AG04450 (cell line): ENCODE results near the gene CDADC1. TPM values are rescaled to one million over a fixed set of nuclear protein-coding genes. Genes with fewer than 3 reads are reported as not detected.

Experiments used
- CTCF ChIA-PET: fragments of 300-600, 350-600 bp; formaldehyde crosslinking; extraction: SDS; loops from one replicate; lab custom pipeline; 2022; ENCODE audit warnings: antibody characterized with exemption, inconsistent platforms; lab: Charles Lee
- POLR2A ChIA-PET: fragments of 350-600 bp; formaldehyde crosslinking; extraction: SDS; loops from one replicate; lab custom pipeline; 2021; ENCODE audit warnings: antibody characterized with exemption, inconsistent platforms; lab: Yijun Ruan, JAX
- DNase-seq: peaks from one replicate; pipeline ENCODE4 v3.0.0-alpha.2; 2011; ENCODE audit warnings: low read depth, low spot score
- H3K27ac ChIP-seq: one replicate; pipeline ENCODE4 v1.5.1; 2012; ENCODE audit warnings: low read depth, low read length, control low read depth
- H3K27me3 ChIP-seq: one replicate; pipeline ENCODE4 v1.6.0; 2012; ENCODE audit warnings: low read length; ENCODE audit not compliant: control insufficient read depth, insufficient read depth
- H3K4me3 ChIP-seq: 2 replicates; pipeline ENCODE4 v1.5.1; 2011; ENCODE audit warnings: mild to moderate bottlenecking, low read depth, low read length, control low read depth
- H3K9me3 ChIP-seq: 2 replicates; pipeline ENCODE4 v1.5.1; 2012; ENCODE audit warnings: low read length; ENCODE audit not compliant: control insufficient read depth, insufficient read depth
- polyA plus RNA-seq: library from polyadenylated mRNA; depleted of rRNA; stranded (reverse); fragments of >200 nt; gene quantifications from 2 replicates; pipeline ENCODE4 v1.2.3, GENCODE V29; 2011
- TF ChIP-seq, protein P1 (sequence below): IDR thresholded peaks from 2 replicates; pipeline ENCODE4 v1.5.1; 2011; ENCODE audit warnings: low read depth, low read length, control low read depth, inconsistent platforms

Gene CDADC1
- polyA plus RNA-seq, 1 experiment = 6.4 TPM

DNA sequence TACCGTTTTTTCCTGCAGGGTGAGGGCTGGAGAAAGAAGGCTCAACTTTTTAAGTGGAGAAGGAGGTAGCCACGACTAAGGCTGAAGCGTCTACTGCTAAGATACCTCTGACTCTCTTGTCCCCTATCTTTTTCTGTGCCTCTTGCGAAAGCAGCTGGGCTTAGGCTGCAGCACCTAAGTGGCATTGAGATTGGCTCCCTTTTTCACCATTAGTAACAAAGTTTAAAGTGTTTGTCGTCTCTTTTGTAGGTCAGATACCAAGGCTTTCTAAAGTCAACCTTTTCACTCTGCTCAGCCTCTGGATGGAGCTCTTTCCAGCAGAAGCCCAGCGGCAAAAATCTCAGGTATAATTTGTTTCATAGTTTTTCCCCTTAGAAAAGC, 887 bp downstream of the CDADC1 start:
- TF ChIP-seq, protein P1, sequence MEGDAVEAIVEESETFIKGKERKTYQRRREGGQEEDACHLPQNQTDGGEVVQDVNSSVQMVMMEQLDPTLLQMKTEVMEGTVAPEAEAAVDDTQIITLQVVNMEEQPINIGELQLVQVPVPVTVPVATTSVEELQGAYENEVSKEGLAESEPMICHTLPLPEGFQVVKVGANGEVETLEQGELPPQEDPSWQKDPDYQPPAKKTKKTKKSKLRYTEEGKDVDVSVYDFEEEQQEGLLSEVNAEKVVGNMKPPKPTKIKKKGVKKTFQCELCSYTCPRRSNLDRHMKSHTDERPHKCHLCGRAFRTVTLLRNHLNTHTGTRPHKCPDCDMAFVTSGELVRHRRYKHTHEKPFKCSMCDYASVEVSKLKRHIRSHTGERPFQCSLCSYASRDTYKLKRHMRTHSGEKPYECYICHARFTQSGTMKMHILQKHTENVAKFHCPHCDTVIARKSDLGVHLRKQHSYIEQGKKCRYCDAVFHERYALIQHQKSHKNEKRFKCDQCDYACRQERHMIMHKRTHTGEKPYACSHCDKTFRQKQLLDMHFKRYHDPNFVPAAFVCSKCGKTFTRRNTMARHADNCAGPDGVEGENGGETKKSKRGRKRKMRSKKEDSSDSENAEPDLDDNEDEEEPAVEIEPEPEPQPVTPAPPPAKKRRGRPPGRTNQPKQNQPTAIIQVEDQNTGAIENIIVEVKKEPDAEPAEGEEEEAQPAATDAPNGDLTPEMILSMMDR = peak; percentile 27; the same call in 1 of the 2 replicates
- ChIA-PET POLR2A (interaction anchor here (1.5 kb wide), 1 partner anchor 195 kb away, joined by 5 read pairs; the partner anchor contains the start of genes CAB39L and SETDB2), CTCF (interaction anchor here (0.9 to 2.1 kb wide), 7 partner anchors 9 to 189 kb away, joined by 3 to 6 read pairs (median 4); no protein-coding TSS in a partner anchor)
- Histone ChIP-seq H3K27ac (peak overlapping the region; percentile 69), H3K4me3 (peak overlapping the region; percentile 98), H3K9me3 (no peaks in the 10 kb centered on the region; the same call in 1 of the 2 replicates), H3K27me3 (no peaks in the 10 kb centered on the region)
- DNase-seq = no peak

DNA sequence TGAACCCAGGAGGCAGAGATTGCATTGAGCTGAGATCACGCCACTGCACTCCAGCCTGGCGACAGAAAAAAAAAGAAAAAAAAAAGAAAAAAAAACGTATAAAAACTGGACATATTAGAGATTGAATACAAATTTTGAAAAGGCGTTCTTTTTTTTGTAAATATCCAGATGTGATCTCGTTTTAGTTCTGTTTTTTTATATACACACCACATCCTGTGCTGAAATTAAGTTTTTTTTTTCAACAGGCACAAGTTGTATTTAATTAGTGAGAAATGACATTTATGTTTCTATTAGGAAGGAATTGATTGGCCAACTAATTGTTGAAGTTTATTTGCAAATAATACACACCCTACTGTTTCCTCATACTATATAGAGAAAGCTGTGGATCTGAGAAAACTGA, 3.6 kb downstream of the CDADC1 start:
- Histone ChIP-seq H3K4me3 (no peak overlapping the region), H3K9me3 (no peaks in the 10 kb centered on the region; the same call in 1 of the 2 replicates), H3K27me3 (no peaks in the 10 kb centered on the region), H3K27ac (no peak overlapping the region)
- no peak for DNase-seq
- ChIA-PET POLR2A (no interaction called here), CTCF (no interaction called here)
- TF ChIP-seq, protein P1 = no peak

DNA sequence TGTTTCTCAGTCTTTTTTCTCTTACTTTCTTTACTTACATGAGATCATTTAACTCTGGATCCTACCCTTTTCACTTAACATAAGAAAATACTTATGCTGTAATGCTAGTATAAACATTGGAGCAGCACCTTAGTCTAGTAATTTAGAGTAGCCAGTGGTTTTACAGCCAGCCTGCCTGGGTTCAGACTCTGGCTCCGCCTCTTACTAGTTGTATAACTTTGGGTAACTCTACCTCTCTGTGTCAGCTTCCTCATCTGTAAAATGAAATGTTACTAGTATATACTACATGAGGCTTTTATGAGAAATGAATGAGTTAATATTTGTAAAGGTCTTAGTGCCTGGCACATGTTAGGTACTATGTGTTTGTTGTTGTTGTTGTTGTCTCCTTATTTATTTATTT, 5.6 kb downstream of the CDADC1 start:
- H3K9me3 ChIP-seq = no peaks in the 10 kb centered on the region
- POLR2A ChIA-PET = no interaction called here
- TF ChIP-seq, protein P1 = no peak
- CTCF ChIA-PET = interaction anchor here (0.9 kb wide), 1 partner anchor 28 kb away, joined by 3 read pairs; no protein-coding TSS in a partner anchor
- H3K4me3 ChIP-seq = no peak overlapping the region
- H3K27me3 ChIP-seq = no peaks in the 10 kb centered on the region
- no peak for DNase-seq
- H3K27ac ChIP-seq = no peak overlapping the region

DNA sequence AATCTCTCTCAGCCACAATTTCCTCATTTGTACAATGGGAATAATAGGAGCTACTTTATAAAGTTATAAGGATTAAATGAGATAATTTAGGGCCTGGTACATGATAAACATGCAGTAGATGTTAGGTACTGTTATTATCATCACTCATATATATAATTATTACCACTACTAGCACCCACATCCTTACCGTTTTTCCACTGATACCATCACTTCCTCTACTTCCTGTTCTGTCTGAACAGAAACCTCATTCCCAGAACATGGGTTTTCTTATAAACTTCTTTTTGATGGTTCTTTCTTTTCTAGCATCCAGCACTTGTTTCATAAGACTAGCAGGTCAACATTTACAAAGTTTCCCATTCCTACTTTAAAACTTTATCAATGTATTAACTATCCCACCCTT, 6.3 kb downstream of the CDADC1 start:
- DNase-seq = no peak
- Histone ChIP-seq H3K27ac (no peak overlapping the region), H3K27me3 (no peaks in the 10 kb centered on the region), H3K4me3 (no peak overlapping the region), H3K9me3 (no peaks in the 10 kb centered on the region)
- ChIA-PET CTCF (interaction anchor here (0.6 kb wide), 1 partner anchor 17 kb away, joined by 3 read pairs; no protein-coding TSS in a partner anchor), POLR2A (interaction anchor here (0.6 kb wide), 1 partner anchor 57 kb away, joined by 3 read pairs; no protein-coding TSS in a partner anchor)
- TF ChIP-seq, protein P1 = no peak

DNA sequence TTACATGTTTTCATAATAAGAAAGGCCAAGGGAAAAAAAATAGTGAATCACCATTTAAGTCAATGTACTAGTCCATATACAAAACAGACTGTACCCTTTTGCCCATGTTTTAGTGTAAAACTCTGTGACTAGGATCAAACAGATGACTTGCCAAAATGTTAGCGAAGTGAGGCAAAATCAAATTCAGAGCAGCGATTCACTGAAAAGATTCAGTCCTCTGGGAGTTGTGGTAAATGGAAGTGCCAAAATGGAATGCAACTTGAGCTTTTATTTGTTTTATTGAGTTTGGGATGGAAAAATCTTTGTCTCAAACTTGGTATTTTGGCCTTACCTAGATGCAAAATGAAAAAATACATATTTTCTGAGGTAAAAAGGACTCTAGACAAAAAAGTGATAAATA, 9.1 kb downstream of the CDADC1 start:
- TF ChIP-seq, protein P1 = no peak
- DNase-seq = no peak
- ChIA-PET CTCF (interaction anchor here (1.2 kb wide), 1 partner anchor 17 kb away, joined by 4 read pairs; no protein-coding TSS in a partner anchor), POLR2A (no interaction called here)
- no peaks in the 10 kb centered on the region for H3K9me3 ChIP-seq
- no peak overlapping the region for H3K4me3 ChIP-seq
- no peaks in the 10 kb centered on the region for H3K27me3 ChIP-seq
- no peak overlapping the region for H3K27ac ChIP-seq
